Measurements from ENCODE around the gene MPPED2.

GRCh38 chr11:30489511-30489910 is 96.6 kb downstream of the MPPED2 start:
- TF ChIP-seq CTCF (IDR thresholded peaks at IDR 0.05) = no peak
- TF ChIP-seq POLR2A (IDR thresholded peaks at IDR 0.05) = no peak
